Right lobe of liver (tissue), 6 donors: ENCODE measurements around the gene METTL25B. TPM values are rescaled to one million over a fixed set of nuclear protein-coding genes. Genes with fewer than 3 reads are reported as not detected.

Experiments
- ATAC-seq, 4 donors: fragments of 200-7000 bp; cut with Tn5 transposase; one replicate each; pipeline ENCODE4 v1.9.1; 2020; ENCODE audit warnings: mild to moderate bottlenecking in 4 of 4, moderate library complexity in 4 of 4
- DNase-seq, 3 donors: peaks; one replicate each; pipeline ENCODE4 v3.0.0-alpha.2; 2020
- H3K27ac ChIP-seq, 3 donors: fragments of 200-600 bp; one replicate each; pipeline ENCODE4 v1.8.0; 2022
- H3K27me3 ChIP-seq, 2 donors: fragments of 200-600 bp; one replicate each; pipeline ENCODE4 v1.8.0; 2022
- H3K36me3 ChIP-seq, 4 donors: fragments of 200-600 bp; sonication (generic) in 1 of 4; one replicate each; pipeline versions ENCODE4 v1.5.1 to v1.8.0; 2017 to 2022; ENCODE audit warnings: control low read depth in 1 of 4
- H3K4me1 ChIP-seq, 4 donors: fragments of 200-600 bp; sonication (generic) in 1 of 4; one replicate each; pipeline versions ENCODE4 v1.5.1 to v1.8.0; 2017 to 2022; ENCODE audit warnings: control low read depth in 1 of 4
- H3K4me3 ChIP-seq, 3 donors: fragments of 200-600 bp; one replicate each; pipeline ENCODE4 v1.8.0; 2022
- H3K9me3 ChIP-seq, 4 donors: fragments of 200-600 bp; sonication (generic) in 1 of 4; one replicate each; pipeline versions ENCODE4 v1.5.1 to v1.8.0; 2017 to 2022; ENCODE audit warnings: control low read depth in 1 of 4
- POLR2A ChIP-seq: fragments of 450-650 bp; IDR thresholded peaks from one replicate; pipeline ENCODE4 v1.6.1; 2017; ENCODE audit warnings: antibody characterized with exemption, mild to moderate bottlenecking
- WGBS: methylation state at CpG from one replicate; pipeline ENCODE4 v1.1.6; 2018; ENCODE audit warnings: low coverage, low lambda C conversion rate; ENCODE audit not compliant: insufficient coverage; ENCODE audit errors: missing lambda C conversion rate; 5-methylcytosine and 5-hydroxymethylcytosine counted together
- intact Hi-C, 2 donors: fragments of 100-400 bp; cut with DNase I; formaldehyde crosslinking; loops; one replicate each; pipeline versions ENCODE4 v1.11.2 to v1.14.1; 2022
- total RNA-seq, 6 experiments: library from RNA; depleted of rRNA in 2 of 6; stranded (reverse); fragments of >200 nt in 2 of 6; fragmentation: NEBNext Ultra II Directional in 3 of 6; extraction: Animal tissue kit (Norgen Biotek cat#: 25700) in 3 of 6; gene quantifications; one replicate each; pipeline versions ENCODE4 v1.1.0 to v1.2.4, GENCODE V29; 2016 to 2023
- TF ChIP-seq, protein P1 (sequence below), 4 donors: fragments of 200-600 bp in 3 of 4; fragments of 450-650 bp in 1 of 4; IDR thresholded peaks; one replicate each; pipeline versions ENCODE4 v1.5.1 to v1.8.0; 2016 to 2022; ENCODE audit warnings: antibody characterized with exemption in 4 of 4, mild to moderate bottlenecking in 2 of 4
- donor health status: DM: no; HTN: yes; CAD: no.
- donor health status: DM: no; HTN: no; CAD: no.
- donor health status: DM: no; HTN: no; CAD: no.
- donor health status: DM: no; HTN: yes; CAD: no.
- donor health status: DM: no; HTN: yes; CAD: no.

The METTL25B gene
- total RNA-seq, 6 experiments from 2014 or later = 11.6 to 25.7 (median 20.6) TPM

DNA sequence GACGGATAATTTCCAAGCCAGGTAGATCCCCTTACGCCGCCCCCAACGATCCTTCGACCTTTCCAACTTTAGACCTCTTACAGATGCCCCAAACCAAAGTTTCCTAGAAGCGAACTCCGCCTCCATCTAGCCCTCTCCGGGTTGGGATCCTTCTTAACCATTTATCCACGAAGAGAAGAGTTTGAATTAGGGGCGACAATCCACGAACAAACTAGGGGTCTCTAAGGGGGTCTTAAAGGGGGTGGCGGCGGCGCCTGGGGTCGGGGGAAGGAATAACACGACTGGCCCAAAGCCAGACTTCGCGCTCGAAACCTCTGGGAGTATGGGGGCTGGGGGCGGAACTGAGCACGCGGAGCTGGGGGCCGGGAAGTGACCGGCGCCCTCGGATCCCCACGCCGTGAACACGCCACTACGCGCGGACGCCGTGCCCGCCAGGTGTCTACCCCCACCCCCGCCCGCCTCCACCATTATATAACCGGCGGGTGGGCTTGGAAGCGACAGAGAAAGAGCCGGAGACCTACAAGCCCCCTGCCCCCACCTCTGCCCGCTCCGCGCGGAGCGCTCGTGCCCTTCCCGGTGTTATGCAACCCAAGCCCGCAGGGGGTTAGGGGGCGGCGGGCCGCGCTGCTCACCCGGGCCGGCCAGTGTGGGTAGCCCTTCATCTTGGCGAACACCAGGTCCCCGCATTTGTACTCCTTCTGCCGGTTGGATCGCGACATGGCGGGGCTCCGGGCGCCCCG, 22.6 kb downstream of the METTL25B start:
- no peaks in the 10 kb centered on the region for H3K9me3 ChIP-seq
- intact Hi-C loops = no loop called here
- peak overlapping the region; percentile 96 to 97 (median 97) for H3K27ac ChIP-seq
- WGBS = 0% methylated on average over 21 of the region's 64 CpGs
- DNase-seq (peak; percentile 65 to 77 (median 65)), ATAC-seq (no peak)
- no peak for TF ChIP-seq POLR2A
- TF ChIP-seq, protein P1, sequence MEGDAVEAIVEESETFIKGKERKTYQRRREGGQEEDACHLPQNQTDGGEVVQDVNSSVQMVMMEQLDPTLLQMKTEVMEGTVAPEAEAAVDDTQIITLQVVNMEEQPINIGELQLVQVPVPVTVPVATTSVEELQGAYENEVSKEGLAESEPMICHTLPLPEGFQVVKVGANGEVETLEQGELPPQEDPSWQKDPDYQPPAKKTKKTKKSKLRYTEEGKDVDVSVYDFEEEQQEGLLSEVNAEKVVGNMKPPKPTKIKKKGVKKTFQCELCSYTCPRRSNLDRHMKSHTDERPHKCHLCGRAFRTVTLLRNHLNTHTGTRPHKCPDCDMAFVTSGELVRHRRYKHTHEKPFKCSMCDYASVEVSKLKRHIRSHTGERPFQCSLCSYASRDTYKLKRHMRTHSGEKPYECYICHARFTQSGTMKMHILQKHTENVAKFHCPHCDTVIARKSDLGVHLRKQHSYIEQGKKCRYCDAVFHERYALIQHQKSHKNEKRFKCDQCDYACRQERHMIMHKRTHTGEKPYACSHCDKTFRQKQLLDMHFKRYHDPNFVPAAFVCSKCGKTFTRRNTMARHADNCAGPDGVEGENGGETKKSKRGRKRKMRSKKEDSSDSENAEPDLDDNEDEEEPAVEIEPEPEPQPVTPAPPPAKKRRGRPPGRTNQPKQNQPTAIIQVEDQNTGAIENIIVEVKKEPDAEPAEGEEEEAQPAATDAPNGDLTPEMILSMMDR (IDR thresholded peaks at IDR 0.05) = peak in 1 of 4 donors; percentile 6
- H3K4me1 ChIP-seq = peaks cover 0 to 41% (median 21%) of the 10 kb centered on the region in 4 donors
- H3K36me3 ChIP-seq = no peaks in the 10 kb centered on the region
- peak overlapping the region; percentile 73 to 89 (median 78) for H3K4me3 ChIP-seq
- H3K27me3 ChIP-seq = no peaks in the 10 kb centered on the region

DNA sequence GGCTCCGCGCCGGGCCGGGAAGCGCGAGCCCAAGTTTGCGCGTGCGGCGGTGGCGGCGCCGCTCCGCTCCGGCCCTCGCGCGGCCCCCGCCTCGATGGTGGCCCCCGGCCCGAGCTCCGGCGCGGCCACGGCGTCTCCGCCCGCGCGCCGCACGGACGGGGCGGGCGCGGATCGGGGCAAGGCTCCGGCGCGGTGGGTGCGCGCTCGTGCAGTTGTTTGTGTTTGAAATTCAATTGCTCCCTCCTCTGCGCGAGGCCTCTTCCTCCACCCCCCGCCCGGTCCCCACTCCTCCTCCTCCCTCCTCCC, 23.1 kb downstream of the METTL25B start, which contains the start of gene HDGF:
TSS of gene HDGF (minus strand) at position 225 of the 306 bp plus-strand sequence. CDS start 246 bp downstream, outside the sequence.
- TF ChIP-seq POLR2A = peak; percentile 61
- TF ChIP-seq, protein P1 (IDR thresholded peaks at IDR 0.05) = no peak
- Histone ChIP-seq H3K4me1 (peaks cover 0 to 36% (median 19%) of the 10 kb centered on the region in 4 donors), H3K36me3 (no peaks in the 10 kb centered on the region), H3K9me3 (no peaks in the 10 kb centered on the region), H3K27ac (peak within 1 kb of the TSS; percentile 96 to 97 (median 97)), H3K4me3 (peak within 1 kb of the TSS; percentile 73 to 89 (median 78)), H3K27me3 (no peaks in the 10 kb centered on the region)
- ATAC-seq = no peak
- whole genome bisulfite sequencing = 2% methylated on average over 10 of the region's 48 CpGs
- intact Hi-C loops = no loop called here
- no peak for DNase-seq

DNA sequence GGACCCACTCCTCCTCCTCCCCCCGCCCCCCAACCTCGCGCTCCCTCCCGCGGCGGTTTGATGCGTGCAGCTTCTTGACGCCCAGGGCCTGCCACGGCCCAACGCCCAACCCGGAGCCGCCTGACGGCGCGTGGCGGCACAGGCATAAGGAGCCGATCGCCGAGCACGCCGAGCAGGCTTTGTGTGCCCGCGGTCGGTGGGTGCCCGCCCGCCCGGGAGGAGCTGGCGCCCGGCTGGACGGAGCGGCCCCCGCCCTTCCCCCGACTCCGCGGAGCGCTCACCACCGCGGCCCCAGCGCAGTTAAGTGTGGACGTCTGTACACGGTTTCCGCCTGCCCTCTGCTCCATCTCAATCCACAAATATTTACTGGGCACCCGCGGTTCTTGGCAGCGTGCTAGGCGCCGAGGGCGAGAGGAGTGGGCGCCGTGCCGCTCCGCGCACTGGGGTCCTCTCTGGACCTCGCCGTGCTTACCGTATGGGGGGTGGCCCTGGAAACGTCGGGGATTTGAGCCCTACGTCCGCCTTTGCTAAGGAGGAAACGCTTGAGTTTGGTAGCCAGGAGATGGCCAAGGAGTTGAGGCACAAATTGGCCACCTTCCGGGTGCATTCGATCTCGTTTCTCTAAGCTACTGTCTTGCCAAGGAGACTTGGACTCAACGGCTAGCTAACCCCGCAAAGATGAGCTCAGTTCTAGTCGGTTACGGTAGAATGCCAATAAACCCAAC, 23.6 kb downstream of the METTL25B start:
- intact Hi-C loops = no loop called here
- peak overlapping the region; percentile 73 to 89 (median 78) for H3K4me3 ChIP-seq
- H3K9me3 ChIP-seq = no peaks in the 10 kb centered on the region
- ATAC-seq (peak; percentile 72 to 84 (median 78)), DNase-seq (peak; percentile 98 to 99 (median 99))
- H3K36me3 ChIP-seq = no peaks in the 10 kb centered on the region
- peak overlapping the region; percentile 88 to 97 (median 97) for H3K27ac ChIP-seq
- WGBS = 0% methylated on average over 33 of the region's 68 CpGs
- TF ChIP-seq, protein P1 (IDR thresholded peaks at IDR 0.05) = no peak
- peak; percentile 40 for TF ChIP-seq POLR2A
- peaks cover 0 to 35% (median 19%) of the 10 kb centered on the region in 4 donors for H3K4me1 ChIP-seq
- H3K27me3 ChIP-seq = no peaks in the 10 kb centered on the region

DNA sequence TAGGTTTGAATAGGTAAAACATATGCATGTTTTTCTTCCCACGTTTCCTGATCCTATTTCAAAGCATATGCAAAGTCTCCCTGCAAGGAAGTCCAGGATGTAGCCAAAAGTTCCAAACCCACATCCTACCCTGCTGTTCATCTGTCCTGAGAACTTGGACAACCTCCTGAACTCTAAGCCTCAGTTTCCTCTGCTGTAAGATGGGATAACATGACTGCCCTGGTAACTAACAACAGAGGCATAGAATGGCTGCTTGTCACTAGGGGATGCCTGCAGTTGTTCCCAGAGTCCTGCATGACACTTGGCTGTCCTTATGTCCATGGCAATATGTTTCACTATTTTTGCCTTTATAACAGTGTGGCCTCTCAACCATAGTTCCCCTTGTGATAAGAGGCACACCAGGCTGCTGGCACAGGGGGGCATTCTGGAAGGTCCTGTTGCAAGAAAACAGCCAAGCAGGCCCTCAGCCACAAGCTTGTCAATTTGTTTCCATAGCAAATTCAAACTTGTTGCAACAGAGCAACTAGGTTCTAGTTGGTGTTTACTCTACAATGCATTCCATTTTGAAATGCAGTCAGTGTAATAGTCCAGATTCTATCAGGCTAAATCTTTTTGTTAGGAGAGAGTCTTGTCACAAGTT, 24.7 kb downstream of the METTL25B start:
- Histone ChIP-seq H3K9me3 (no peaks in the 10 kb centered on the region), H3K4me3 (peak overlapping the region in 2 of 3 donors; percentile 78 to 89), H3K4me1 (peaks cover 0 to 30% (median 15%) of the 10 kb centered on the region in 4 donors), H3K36me3 (no peaks in the 10 kb centered on the region), H3K27ac (peak overlapping the region; percentile 88 to 97 (median 97)), H3K27me3 (no peaks in the 10 kb centered on the region)
- TF ChIP-seq POLR2A = no peak
- TF ChIP-seq, protein P1 (IDR thresholded peaks at IDR 0.05) = no peak
- 29% methylated on average over 1 of the region's 1 CpG for WGBS
- ATAC-seq (peak in 3 of 4 donors; percentile 4 to 10 (median 9)), DNase-seq (peak in 1 of 3 donors; percentile 64)
- intact Hi-C loops = no loop called here
